Activated CD4-positive, alpha-beta memory T cell treated with anti-CD3 and anti-CD28 coated beads for 36 hours (primary cell): ENCODE measurements around the gene CUBN. TPM values are rescaled to one million over a fixed set of nuclear protein-coding genes. Genes with fewer than 3 reads are reported as not detected.
A peak's percentile ranks its signal among the peaks of the same experiment; 100 is the strongest.

ENCODE experiments used
- CTCF ChIA-PET: fragments of 350-600 bp; sonication (Branson Sonifier 250); formaldehyde crosslinking; loops from one replicate; lab custom pipeline; 2021; ENCODE audit warnings: antibody characterized with exemption, inconsistent platforms; lab: Charles Lee
- POLR2A ChIA-PET: fragments of 350-600 bp; sonication (Branson Sonifier 250); formaldehyde crosslinking; loops from one replicate; lab custom pipeline; 2021; ENCODE audit warnings: antibody characterized with exemption; lab: Charles Lee
- DNase-seq: peaks from one replicate; pipeline ENCODE4 v3.0.0-alpha.2; 2020
- H3K27ac Mint-ChIP-seq: one replicate; pipeline ENCODE4 v1.8.0; 2021; ENCODE audit warnings: mixed read lengths
- H3K27me3 Mint-ChIP-seq: one replicate; pipeline ENCODE4 v1.8.0; 2021; ENCODE audit warnings: mixed read lengths
- H3K36me3 Mint-ChIP-seq: one replicate; pipeline ENCODE4 v1.8.0; 2021; ENCODE audit warnings: mixed read lengths
- H3K4me1 Mint-ChIP-seq: one replicate; pipeline ENCODE4 v1.8.0; 2021; ENCODE audit warnings: low read depth, mixed read lengths
- H3K4me3 Mint-ChIP-seq: one replicate; pipeline ENCODE4 v1.8.0; 2021; ENCODE audit warnings: mild to moderate bottlenecking, mixed read lengths
- H3K9me3 Mint-ChIP-seq: one replicate; pipeline ENCODE4 v1.8.0; 2021; ENCODE audit warnings: mixed read lengths
- intact Hi-C: fragments of 100-400 bp; cut with micrococcal nuclease; formaldehyde crosslinking; loops from one replicate; pipeline ENCODE4 v1.15.1; 2023
- total RNA-seq, 2 experiments: library from RNA; stranded (reverse); gene quantifications; one replicate each; pipeline ENCODE4 v1.2.3, GENCODE V29; 2021

CUBN gene
- total RNA-seq, 2 experiments from 2014 or later = 0.24 to 0.31 TPM

DNA sequence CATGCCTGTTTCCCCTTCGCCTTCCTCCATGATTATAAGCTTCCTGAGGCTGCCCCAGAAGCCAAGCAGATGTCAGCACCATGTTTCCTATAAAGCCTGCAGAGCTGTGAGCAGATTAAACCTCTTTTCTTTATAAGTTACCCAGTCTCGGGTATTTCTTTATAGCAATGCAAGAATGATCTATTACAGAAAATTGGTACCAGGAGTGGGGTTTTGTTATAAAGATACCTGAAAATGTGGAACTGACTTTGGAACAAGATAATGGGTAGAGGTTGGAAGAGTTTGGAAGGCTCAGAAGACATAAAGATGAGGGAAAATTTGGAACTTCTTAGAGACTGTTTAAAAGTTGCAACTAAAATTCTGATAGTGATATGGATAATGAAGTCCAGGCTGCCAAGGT is 307.6 kb downstream of the CUBN start:
- ChIA-PET CTCF (no interaction called here), POLR2A (no interaction called here)
- DNase-seq = no peak
- Mint-ChIP-seq H3K4me3 (no peak overlapping the region), H3K27ac (no peak overlapping the region), H3K27me3 (peaks cover 1% of the 10 kb centered on the region), H3K36me3 (peaks cover 22% of the 10 kb centered on the region), H3K4me1 (peaks cover 6% of the 10 kb centered on the region), H3K9me3 (peaks cover 16% of the 10 kb centered on the region)
- intact Hi-C loops = no loop called here

DNA sequence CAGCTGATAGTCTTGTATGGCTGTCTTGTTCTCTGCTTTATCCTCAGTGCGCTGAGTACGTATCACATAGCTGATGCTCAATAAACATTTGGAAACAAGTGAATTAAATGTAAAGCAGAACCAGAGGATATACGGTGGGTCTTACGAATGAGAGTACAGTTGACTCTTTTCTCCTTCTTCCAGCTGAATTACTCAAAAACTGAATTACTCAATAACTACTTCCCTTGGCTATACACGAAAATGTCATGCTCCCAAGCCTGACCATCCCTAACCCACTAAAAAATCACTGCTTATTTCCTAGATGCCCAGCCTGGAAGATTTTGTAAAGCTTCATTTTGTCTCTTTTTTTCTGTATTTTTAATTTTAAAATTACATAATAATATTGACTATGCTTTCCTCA is 309.2 kb downstream of the CUBN start:
- Mint-ChIP-seq H3K27ac (no peak overlapping the region), H3K27me3 (peaks cover 1% of the 10 kb centered on the region), H3K4me3 (no peak overlapping the region), H3K9me3 (peaks cover 16% of the 10 kb centered on the region), H3K4me1 (peaks cover 16% of the 10 kb centered on the region), H3K36me3 (peaks cover 25% of the 10 kb centered on the region)
- no peak for DNase-seq
- POLR2A ChIA-PET = no interaction called here
- intact Hi-C loops = no loop called here
- CTCF ChIA-PET = interaction anchor here (0.9 to 1.2 kb wide), 2 partner anchors 11 to 23 kb away, joined by 3 to 4 read pairs; no protein-coding TSS in a partner anchor

DNA sequence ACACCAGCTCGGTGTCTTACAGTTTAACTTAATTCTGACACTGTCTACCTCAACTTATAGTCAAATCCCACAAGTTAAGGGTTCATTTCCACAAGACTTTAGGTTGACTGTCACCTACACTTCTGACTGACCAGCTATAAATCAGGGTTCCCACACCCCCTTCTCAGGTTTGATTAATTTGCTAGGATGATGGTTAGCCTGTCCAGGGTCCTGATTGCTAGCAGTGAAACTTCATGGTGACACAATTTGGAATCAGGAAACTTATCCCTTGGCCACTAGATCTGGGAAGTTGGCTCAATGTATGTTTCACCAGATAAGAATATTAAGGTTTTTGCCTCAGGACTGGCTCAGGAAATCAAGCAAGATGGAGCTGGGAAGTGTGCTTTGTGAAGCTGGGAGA is 309.6 kb downstream of the CUBN start:
- Mint-ChIP-seq H3K27me3 (peaks cover 1% of the 10 kb centered on the region), H3K36me3 (peaks cover 25% of the 10 kb centered on the region), H3K9me3 (peaks cover 16% of the 10 kb centered on the region), H3K27ac (no peak overlapping the region), H3K4me1 (peaks cover 20% of the 10 kb centered on the region), H3K4me3 (no peak overlapping the region)
- no peak for DNase-seq
- intact Hi-C loops = no loop called here
- CTCF ChIA-PET = interaction anchor here (0.9 to 1.3 kb wide), 3 partner anchors 8 to 23 kb away, joined by 3 to 4 read pairs (median 4); no protein-coding TSS in a partner anchor
- POLR2A ChIA-PET = no interaction called here

DNA sequence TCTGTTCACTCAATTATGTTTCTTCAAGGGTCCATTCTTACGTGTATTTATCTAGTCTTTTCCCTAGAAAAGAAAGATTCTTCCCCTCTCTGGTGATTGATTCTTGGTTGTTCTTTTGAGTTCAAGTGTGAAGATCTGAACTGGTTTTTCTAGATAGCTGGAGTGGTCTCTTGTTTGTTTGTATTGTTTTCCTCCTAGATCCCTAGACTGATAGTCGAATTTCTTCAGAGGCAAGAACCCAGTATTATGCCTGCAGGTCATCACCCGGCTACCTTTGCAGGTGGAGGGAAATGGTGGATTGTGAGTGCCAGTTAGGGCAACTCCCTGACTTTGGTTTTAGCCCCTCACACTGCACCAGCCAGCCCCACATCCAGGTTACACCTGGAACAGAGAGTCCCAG is 310.2 kb downstream of the CUBN start:
- intact Hi-C loops = loop anchor here (5.0 kb wide), 2 partner anchors 208 to 608 kb away; no protein-coding TSS in a partner anchor
- no peak for DNase-seq
- Mint-ChIP-seq H3K4me1 (peaks cover 26% of the 10 kb centered on the region), H3K4me3 (no peak overlapping the region), H3K36me3 (peaks cover 27% of the 10 kb centered on the region), H3K9me3 (peaks cover 16% of the 10 kb centered on the region), H3K27me3 (peaks cover 1% of the 10 kb centered on the region), H3K27ac (no peak overlapping the region)
- ChIA-PET POLR2A (no interaction called here), CTCF (interaction anchor here (1.2 to 1.3 kb wide), 2 partner anchors 8 to 10 kb away, joined by 4 read pairs; no protein-coding TSS in a partner anchor)

DNA sequence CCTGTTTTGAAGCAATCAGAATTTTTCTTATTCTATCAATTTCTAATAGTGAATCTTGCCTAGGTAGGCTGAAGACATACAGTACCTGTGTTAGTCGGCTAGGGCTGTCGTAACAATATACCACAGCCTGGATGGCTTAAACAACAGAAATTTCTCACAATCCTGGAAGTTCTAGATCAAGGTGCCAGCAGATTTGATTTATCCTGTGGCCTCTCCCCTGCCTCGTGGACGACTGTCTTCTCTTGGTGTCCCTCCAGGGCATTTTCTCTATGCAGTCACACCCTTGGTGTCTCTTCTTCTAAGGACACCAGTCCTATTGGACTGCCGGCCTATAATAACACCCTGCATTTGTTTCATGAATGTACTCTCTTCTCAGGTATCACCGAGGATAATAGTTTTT is 310.6 kb downstream of the CUBN start:
- Mint-ChIP-seq H3K9me3 (peaks cover 16% of the 10 kb centered on the region), H3K27ac (no peak overlapping the region), H3K4me1 (peaks cover 26% of the 10 kb centered on the region), H3K4me3 (no peak overlapping the region), H3K27me3 (peaks cover 1% of the 10 kb centered on the region), H3K36me3 (peaks cover 27% of the 10 kb centered on the region)
- ChIA-PET POLR2A (no interaction called here), CTCF (interaction anchor here (1.3 kb wide), 1 partner anchor 9 kb away, joined by 4 read pairs; no protein-coding TSS in a partner anchor)
- intact Hi-C loops = loop anchor here (5.0 kb wide), 2 partner anchors 208 to 608 kb away; no protein-coding TSS in a partner anchor
- DNase-seq = no peak

DNA sequence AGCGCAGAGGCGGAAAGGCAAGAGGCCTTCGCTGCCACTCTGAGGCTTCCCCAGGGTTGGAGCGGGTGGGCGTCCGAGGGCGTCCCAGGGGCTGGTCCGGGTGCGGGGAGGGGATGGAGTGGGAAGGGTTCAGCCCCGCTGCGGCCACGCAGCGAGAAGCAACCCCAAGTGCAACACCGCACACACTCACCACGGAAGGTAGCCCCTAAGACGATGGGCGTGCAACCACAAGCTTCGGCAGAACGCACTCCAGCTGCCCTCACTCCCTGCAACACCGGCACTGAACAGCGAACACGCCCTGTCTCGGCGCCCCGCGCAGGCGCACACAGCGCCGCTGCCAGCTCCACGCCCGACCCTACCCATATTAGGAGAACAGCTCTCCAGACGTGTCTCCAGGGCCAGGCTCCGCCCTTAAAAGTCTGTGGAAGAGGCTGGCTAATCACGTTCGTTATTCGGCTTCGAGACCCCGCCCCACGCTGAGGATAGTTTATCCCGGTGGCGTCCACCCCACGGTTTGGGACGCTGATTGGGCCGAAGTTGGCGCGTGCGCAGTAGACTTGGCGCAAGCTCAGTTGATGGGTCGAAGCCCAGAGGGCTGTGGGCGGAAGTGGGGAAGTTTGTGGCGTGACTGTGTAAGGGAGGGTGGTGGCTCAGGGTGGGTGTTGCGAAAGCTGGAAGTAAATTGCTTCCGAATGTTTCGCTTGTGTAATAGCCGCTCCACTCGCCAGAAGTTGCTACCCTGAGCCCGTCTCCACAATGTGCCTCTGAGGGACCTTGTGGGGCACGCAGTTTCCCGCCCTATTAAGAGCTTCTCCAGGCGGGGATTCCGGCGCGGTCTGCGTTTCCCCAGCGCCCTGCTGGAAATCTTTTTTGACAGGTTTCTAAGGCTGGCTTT is 312.2 kb downstream of the CUBN start, which contains the start of gene RSU1:
Gene RSU1 (minus strand): TSS at position 300 of the 895 bp plus-strand sequence. CDS start 343 bp downstream, outside the sequence.
- Mint-ChIP-seq H3K4me3 (peak within 1 kb of the TSS; percentile 91), H3K9me3 (peaks cover 10% of the 10 kb centered on the region), H3K4me1 (peaks cover 28% of the 10 kb centered on the region), H3K36me3 (peaks cover 18% of the 10 kb centered on the region), H3K27me3 (peaks cover 1% of the 10 kb centered on the region), H3K27ac (peak within 1 kb of the TSS; percentile 90)
- peak; percentile 100 for DNase-seq
- ChIA-PET POLR2A (interaction anchor here (0.7 to 1.8 kb wide), 8 partner anchors 9 to 828 kb away, joined by 3 to 5 read pairs (median 4); no protein-coding TSS in a partner anchor), CTCF (interaction anchor here (0.6 to 1.5 kb wide), 12 partner anchors 8 to 915 kb away, joined by 3 to 10 read pairs (median 4); no protein-coding TSS in a partner anchor)
- intact Hi-C loops = loop anchor here (1.0 to 5.0 kb wide), 12 partner anchors 30 to 1833 kb away; partner anchors contain the start of genes MINDY3, NMT2, NSUN6 and PTER

DNA sequence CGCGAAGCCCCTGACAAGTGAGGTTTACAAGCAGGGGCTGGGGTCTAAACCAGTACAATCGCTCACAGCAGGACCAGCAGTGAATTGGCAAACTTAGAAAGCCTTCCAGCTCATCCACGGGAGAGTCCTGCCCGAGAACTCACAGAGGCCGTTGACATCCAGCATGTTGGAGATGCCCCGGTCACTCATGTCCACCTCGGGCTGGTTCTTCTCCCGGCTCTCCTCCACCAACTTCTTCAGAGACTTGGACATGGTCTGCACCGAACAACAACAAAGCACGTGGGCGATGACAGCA is 312.8 kb downstream of the CUBN start:
- intact Hi-C loops = loop anchor here (1.0 to 5.0 kb wide), 12 partner anchors 29 to 1834 kb away; partner anchors contain the start of genes MINDY3, NMT2, NSUN6 and PTER
- Mint-ChIP-seq H3K4me1 (peaks cover 29% of the 10 kb centered on the region), H3K4me3 (peak overlapping the region; percentile 91), H3K36me3 (peaks cover 13% of the 10 kb centered on the region), H3K27ac (peak overlapping the region; percentile 90), H3K27me3 (peaks cover 1% of the 10 kb centered on the region), H3K9me3 (peaks cover 4% of the 10 kb centered on the region)
- CTCF ChIA-PET = interaction anchor here (0.6 to 1.5 kb wide), 8 partner anchors 11 to 441 kb away, joined by 3 to 10 read pairs (median 4); no protein-coding TSS in a partner anchor
- POLR2A ChIA-PET = interaction anchor here (0.7 to 1.8 kb wide), 2 partner anchors 37 to 379 kb away, joined by 3 to 5 read pairs; no protein-coding TSS in a partner anchor
- no peak for DNase-seq

DNA sequence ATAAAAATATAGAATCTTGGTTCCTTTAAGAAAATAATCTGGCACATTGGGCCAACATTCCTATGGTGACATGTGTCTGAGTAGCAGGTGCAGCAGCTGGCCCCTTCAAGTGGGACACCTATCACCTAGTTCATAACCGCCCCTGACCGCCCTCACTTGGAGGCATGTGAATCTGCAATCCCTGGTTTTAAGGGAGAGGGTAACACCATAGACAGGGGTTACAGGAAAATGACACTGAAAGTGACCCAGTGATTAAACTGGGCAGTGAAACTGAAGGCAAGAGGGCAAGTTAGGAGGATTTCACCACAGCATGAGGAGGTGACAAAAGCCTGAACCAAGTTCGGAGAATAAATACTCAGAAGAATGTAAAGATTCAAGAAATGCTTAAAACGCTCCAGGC is 313.4 kb downstream of the CUBN start:
- H3K4me3 Mint-ChIP-seq = peak overlapping the region; percentile 91
- POLR2A ChIA-PET = interaction anchor here (1.8 kb wide), 1 partner anchor 37 kb away, joined by 5 read pairs; no protein-coding TSS in a partner anchor
- H3K27ac Mint-ChIP-seq = peak overlapping the region; percentile 29
- CTCF ChIA-PET = interaction anchor here (1.4 kb wide), 1 partner anchor 414 kb away, joined by 4 read pairs; no protein-coding TSS in a partner anchor
- H3K4me1 Mint-ChIP-seq = peaks cover 31% of the 10 kb centered on the region
- H3K27me3 Mint-ChIP-seq = peaks cover 1% of the 10 kb centered on the region
- intact Hi-C loops = loop anchor here (2.0 to 5.0 kb wide), 3 partner anchors 211 to 1835 kb away; partner anchors contain the start of gene NSUN6
- no peak for DNase-seq
- H3K9me3 Mint-ChIP-seq = no peaks in the 10 kb centered on the region
- peaks cover 13% of the 10 kb centered on the region for H3K36me3 Mint-ChIP-seq

DNA sequence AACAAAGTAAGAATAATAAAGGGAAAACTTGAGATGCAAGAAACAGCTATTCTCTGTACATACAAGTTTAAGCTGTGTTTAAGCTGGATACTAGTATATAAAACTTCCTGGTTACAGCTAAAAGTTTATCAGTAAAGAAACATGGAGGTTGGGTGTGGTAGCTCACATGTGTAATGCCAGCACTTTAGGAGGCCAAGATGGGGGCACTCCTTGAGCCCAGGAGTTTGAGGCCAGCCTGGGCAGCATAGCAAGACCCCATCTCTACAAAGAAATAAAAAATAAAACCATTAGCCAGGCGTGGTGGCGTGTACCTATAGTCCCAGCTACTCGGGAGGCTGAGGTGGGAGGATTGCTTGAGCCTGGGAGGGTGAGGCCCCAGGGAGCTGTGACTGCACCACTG is 315.6 kb downstream of the CUBN start:
- CTCF ChIA-PET = interaction anchor here (0.6 to 4.3 kb wide), 3 partner anchors 11 to 911 kb away, joined by 3 to 15 read pairs (median 3); no protein-coding TSS in a partner anchor
- Mint-ChIP-seq H3K27me3 (peaks cover 1% of the 10 kb centered on the region), H3K4me3 (no peak overlapping the region), H3K4me1 (peaks cover 38% of the 10 kb centered on the region), H3K9me3 (no peaks in the 10 kb centered on the region), H3K27ac (no peak overlapping the region), H3K36me3 (peaks cover 13% of the 10 kb centered on the region)
- intact Hi-C loops = no loop called here
- no peak for DNase-seq
- POLR2A ChIA-PET = no interaction called here

DNA sequence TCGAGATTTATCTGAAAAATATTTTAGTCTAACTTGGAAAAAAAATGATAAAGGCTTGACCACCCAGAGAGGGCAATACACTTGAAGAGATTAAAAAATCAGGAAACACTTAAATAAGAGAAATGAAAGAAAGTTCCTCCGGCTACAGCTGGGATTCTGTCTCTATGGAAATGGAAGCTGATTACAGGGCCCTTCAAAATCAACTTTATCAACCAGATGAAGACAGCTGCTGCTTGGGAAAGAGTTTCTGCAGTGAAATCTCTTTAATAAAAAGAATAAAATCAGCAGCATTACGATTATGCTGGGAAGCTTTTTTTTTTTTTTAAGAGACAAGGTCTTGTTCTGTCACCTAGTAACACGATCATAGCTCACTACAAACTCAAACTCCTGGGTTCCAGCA is 316.9 kb downstream of the CUBN start:
- H3K9me3 Mint-ChIP-seq = no peaks in the 10 kb centered on the region
- CTCF ChIA-PET = interaction anchor here (0.8 to 4.3 kb wide), 3 partner anchors 13 to 910 kb away, joined by 3 to 15 read pairs (median 3); no protein-coding TSS in a partner anchor
- peaks cover 33% of the 10 kb centered on the region for H3K4me1 Mint-ChIP-seq
- peaks cover 13% of the 10 kb centered on the region for H3K36me3 Mint-ChIP-seq
- no peak for DNase-seq
- no peak overlapping the region for H3K4me3 Mint-ChIP-seq
- H3K27me3 Mint-ChIP-seq = peaks cover 1% of the 10 kb centered on the region
- intact Hi-C loops = no loop called here
- POLR2A ChIA-PET = no interaction called here
- no peak overlapping the region for H3K27ac Mint-ChIP-seq

DNA sequence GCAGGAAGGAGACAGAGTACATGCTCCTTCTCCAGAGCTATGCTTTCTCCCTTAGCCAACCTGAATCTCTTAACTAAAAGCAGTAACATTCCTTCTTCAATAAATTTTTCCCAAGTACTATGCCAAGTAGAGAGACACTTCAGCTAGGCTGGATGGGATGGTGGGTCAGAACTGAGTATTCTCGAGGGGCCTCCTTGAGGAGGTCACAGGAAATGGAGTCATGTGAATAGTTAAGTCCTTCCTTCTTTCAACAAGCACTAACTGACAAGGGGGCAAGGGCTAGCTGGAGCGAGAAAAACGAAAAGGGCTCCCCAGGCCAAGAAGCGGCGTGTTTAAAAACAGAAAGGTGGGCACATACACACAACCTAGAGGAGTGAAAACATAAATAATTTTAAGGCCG is 317.8 kb downstream of the CUBN start:
- ChIA-PET CTCF (interaction anchor here (1.0 to 4.3 kb wide), 2 partner anchors 34 to 909 kb away, joined by 3 to 15 read pairs; no protein-coding TSS in a partner anchor), POLR2A (no interaction called here)
- H3K4me1 Mint-ChIP-seq = peaks cover 33% of the 10 kb centered on the region
- no peak overlapping the region for H3K27ac Mint-ChIP-seq
- no peaks in the 10 kb centered on the region for H3K27me3 Mint-ChIP-seq
- H3K4me3 Mint-ChIP-seq = no peak overlapping the region
- DNase-seq = no peak
- intact Hi-C loops = no loop called here
- peaks cover 12% of the 10 kb centered on the region for H3K36me3 Mint-ChIP-seq
- H3K9me3 Mint-ChIP-seq = no peaks in the 10 kb centered on the region
